PC-3 (cell line): ENCODE results near the gene TPX2.

Experiments
- CTCF ChIP-seq: fragments of 300-600 bp; sonication (generic); conservative IDR thresholded peaks from 2 replicates; pipeline ENCODE4 v1.5.1; 2017; ENCODE audit warnings: antibody characterized with exemption, low read depth, mild to moderate bottlenecking, low read length
- EZH2 ChIP-seq: fragments of 300-600 bp; sonication (generic); IDR thresholded peaks from one replicate; pipeline ENCODE4 v1.6.1; 2017; ENCODE audit warnings: antibody characterized with exemption, mild to moderate bottlenecking, low read length; ENCODE audit not compliant: unreplicated experiment

GRCh38 chr20:31760519-31761240 lies 21.6 kb downstream of the TPX2 start:
- TF ChIP-seq CTCF (no peak), EZH2 (no peak)
